NB4 (cell line): ENCODE data around the gene ZYG11A.

Source experiments
- DNase-seq: peaks from one replicate; pipeline ENCODE4 v3.0.0; 2010; ENCODE audit warnings: low read depth
- H3K4me3 ChIP-seq: one replicate; pipeline ENCODE4 v1.5.1; 2011; ENCODE audit warnings: mild to moderate bottlenecking, low read depth, low read length, moderate library complexity
- MYC ChIP-seq: IDR thresholded peaks from 2 replicates; pipeline ENCODE4 v1.6.1; 2011; ENCODE audit warnings: low read depth, low read length
- POLR2A ChIP-seq: IDR thresholded peaks from 2 replicates; pipeline ENCODE4 v1.6.1; 2011; ENCODE audit warnings: mild to moderate bottlenecking; ENCODE audit not compliant: insufficient read length; ENCODE audit errors: extremely low read depth
- TF ChIP-seq, protein P1 (sequence below): IDR thresholded peaks from 2 replicates; pipeline ENCODE4 v1.6.1; 2011; ENCODE audit warnings: low read depth, low read length
- TF ChIP-seq, protein P2 (sequence below): IDR thresholded peaks from one replicate; pipeline ENCODE4 v1.5.1; 2012; ENCODE audit warnings: low read depth, low read length

ZYG11A gene

DNA sequence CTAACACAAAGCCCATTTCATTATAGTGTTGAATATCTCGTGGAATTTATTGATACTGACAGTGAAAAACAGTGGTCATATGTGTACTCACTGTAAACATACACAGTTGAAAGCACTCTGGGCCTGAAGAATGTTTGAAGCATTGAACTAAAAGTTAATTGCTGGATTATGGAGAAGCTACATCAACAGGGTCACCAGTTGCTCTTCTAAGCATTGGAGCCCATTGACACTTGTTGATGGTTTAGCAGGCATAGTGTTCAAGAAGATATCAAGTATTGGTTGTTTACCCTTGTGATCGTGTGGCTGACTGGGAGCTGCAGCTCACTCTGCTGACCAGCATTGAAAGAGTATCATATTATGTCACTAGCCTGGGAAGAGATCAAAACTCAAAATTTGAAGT is 10.3 kb downstream of the ZYG11A start:
- TF ChIP-seq, protein P1, sequence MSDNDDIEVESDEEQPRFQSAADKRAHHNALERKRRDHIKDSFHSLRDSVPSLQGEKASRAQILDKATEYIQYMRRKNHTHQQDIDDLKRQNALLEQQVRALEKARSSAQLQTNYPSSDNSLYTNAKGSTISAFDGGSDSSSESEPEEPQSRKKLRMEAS, result no peak
- TF ChIP-seq POLR2A, result no peak
- TF ChIP-seq, protein P2, sequence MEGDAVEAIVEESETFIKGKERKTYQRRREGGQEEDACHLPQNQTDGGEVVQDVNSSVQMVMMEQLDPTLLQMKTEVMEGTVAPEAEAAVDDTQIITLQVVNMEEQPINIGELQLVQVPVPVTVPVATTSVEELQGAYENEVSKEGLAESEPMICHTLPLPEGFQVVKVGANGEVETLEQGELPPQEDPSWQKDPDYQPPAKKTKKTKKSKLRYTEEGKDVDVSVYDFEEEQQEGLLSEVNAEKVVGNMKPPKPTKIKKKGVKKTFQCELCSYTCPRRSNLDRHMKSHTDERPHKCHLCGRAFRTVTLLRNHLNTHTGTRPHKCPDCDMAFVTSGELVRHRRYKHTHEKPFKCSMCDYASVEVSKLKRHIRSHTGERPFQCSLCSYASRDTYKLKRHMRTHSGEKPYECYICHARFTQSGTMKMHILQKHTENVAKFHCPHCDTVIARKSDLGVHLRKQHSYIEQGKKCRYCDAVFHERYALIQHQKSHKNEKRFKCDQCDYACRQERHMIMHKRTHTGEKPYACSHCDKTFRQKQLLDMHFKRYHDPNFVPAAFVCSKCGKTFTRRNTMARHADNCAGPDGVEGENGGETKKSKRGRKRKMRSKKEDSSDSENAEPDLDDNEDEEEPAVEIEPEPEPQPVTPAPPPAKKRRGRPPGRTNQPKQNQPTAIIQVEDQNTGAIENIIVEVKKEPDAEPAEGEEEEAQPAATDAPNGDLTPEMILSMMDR, result no peak
- no peak for TF ChIP-seq MYC
- H3K4me3 ChIP-seq, result no peak overlapping the region
- DNase-seq, result no peak

DNA sequence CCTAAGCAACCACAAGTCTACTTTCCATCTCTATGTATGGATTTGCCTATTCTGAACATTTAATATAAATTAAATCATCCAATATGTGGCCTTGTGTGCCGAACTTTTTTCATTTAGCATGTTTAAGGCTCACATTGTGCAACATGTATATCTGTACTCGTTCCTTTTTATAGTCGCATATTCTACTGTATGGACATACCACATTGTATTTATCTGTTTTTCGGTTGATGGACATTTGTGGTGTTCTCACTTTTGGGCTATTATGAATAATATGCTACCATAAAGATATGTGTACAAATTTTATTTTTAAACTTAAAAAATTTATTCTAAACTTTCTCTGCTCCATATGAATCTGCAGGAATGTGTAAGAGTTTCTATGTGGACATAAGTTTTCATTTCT is 13.0 kb downstream of the ZYG11A start:
- H3K4me3 ChIP-seq, result no peak overlapping the region
- DNase-seq, result no peak
- TF ChIP-seq POLR2A (no peak), MYC (no peak)
- TF ChIP-seq, protein P2, result no peak
- TF ChIP-seq, protein P1, result no peak

DNA sequence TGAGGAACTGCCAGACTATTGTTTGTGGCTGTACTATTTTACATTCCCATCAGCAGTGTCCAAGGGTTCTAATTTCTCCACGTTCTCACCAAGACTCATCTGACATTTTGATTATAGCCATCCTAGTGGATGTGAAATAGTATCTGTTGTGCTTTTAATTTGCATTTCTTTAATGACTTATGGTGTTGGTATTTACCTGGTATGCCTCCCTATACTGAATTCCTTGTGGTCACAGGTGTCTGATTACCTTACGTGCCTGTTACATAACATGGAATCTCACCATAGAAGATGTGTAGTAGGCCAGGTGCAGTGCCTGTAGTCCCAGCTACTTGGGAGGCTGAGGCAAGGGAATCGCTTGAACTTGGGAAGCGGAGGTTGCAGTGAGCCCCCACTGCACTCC is 13.5 kb downstream of the ZYG11A start:
- H3K4me3 ChIP-seq, result no peak overlapping the region
- TF ChIP-seq MYC, result no peak
- TF ChIP-seq POLR2A, result no peak
- TF ChIP-seq, protein P2, result no peak
- TF ChIP-seq, protein P1, result no peak
- DNase-seq, result no peak

DNA sequence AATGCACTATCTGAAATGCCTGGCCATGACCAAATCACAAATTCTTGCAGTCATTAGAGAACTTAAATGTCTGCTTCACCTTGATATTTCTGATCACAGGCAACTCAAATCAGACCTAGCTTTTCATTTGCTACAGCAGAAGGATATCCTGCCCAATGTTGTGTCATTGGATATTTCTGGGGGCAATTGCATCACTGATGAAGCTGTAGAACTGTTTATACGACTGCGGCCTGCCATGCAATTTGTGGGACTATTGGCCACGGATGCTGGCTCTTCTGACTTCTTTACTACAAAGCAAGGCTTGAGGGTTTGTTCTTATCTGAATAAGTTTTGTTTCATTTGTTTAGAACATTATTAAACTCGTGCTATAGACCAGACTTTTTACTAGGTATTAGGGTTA is 14.9 kb downstream of the ZYG11A start:
- DNase-seq, result no peak
- no peak overlapping the region for H3K4me3 ChIP-seq
- TF ChIP-seq, protein P1, result no peak
- TF ChIP-seq MYC (no peak), POLR2A (no peak)
- TF ChIP-seq, protein P2, result no peak

DNA sequence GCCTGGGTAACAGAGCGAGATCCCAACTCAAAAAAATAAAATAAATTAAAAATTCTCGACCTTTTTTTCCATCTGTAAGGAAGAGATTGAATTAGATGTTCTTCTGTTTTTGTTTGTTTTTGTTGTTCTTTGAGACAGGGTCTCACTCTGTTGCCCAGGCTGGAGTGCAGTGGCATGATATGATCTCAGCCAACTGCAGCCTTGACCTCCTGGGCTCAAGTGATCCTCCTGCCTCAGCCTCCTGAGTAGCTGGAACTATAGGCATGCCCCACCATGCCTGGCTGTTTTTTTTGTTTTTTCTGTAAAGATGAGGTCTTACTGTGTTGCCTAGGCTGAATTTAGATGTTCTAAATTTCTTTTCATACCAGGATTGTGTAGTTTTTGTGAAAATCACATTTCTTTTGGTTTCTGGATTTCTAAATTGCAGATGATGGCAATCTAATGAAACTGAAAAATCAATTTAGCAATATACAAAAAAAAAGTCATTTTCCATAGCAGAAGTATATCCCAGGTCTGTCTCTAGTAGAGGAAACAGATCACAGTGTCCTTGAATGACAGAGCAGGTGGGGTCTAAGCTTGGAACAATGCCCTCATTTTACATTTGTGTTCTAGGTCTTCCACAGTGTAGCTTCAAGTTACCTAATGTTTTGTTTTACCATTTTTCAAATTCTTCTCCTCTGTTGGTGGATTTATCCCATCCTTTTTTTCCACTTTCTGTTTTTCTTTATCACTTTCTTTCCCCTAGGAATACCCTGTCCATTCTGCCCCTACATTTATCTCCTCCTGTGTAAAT is 20.3 kb downstream of the ZYG11A start:
- TF ChIP-seq, protein P1, result no peak
- TF ChIP-seq, protein P2, result no peak
- TF ChIP-seq MYC, result no peak
- no peak for TF ChIP-seq POLR2A
- H3K4me3 ChIP-seq, result no peak overlapping the region

More for the DNA sequence above, 20.3 kb downstream of the ZYG11A start:
- no peak for DNase-seq
